ENCODE results near the gene SSBP2.

- TF ChIP-seq TAF1 (IDR thresholded peaks at IDR 0.05; ENCODE audit: borderline replicate concordance, insufficient read depth, low read length) (no peak), REST (IDR thresholded peaks at IDR 0.05; ENCODE audit: insufficient read depth in 1 of 2, low read depth in 2 of 2, low read length in 2 of 2) (no peak), POLR2AphosphoS5 (IDR thresholded peaks at IDR 0.05; ENCODE audit: low read depth, low read length) (no peak)
Observed at GRCh38 chr5:81629986-81630385, 120.9 kb downstream of the SSBP2 start.

All from PFSK-1 (cell line).